NCI-H146 treated with DMSO at 0.1 percent for 48 hours (cell line): ENCODE measurements around the gene SPATA21.
"Not testable (repeated sequence)": the region's sequence is repeated elsewhere in the genome, so short reads cannot be mapped to it uniquely, and the experiment has no call there.

ENCODE experiments used
- DNase-seq: peaks from one replicate; lab custom pipeline; 2025; ENCODE audit not compliant: unreplicated experiment; lab: John Stamatoyannopoulos, UW

SPATA21 gene

DNA sequence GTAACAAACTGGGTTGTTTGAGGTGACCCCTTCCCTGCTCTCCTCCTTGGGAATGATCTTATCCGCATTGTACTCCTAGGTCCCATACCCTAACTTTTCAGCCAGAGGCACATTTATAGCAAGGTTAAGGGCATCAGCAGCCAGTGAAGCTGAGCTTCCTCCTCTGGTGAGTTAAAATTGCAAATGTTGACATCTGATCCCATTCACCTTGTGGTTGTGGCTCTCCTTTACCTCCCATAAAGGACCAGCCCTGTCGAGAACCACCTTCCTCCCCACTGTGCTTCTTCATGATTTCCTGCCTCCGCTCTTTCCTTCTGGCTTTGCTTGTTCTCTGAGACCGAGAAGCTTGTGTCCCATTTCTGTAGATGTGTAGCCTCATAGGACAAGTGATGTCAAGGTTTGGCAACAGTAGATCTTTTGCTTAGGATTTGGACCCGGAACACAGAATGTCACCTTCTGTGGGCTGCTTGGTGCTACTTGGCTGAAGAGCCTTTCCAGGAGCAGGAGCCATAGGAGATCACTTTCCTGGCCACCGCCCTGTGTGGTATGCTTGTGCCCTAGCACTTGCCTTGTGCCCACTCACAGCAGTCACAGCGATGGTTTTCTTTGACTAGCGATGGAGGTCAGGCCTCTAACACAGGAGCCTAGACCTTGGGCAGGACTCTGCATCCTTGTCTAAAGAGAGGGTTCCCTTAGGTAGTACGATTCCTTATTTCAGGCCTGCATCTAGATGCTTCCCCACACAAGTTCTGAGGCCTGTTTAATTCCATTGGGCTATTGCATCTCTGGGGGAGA is 51.4 kb downstream of the SPATA21 start:
- DNase-seq: no peak

DNA sequence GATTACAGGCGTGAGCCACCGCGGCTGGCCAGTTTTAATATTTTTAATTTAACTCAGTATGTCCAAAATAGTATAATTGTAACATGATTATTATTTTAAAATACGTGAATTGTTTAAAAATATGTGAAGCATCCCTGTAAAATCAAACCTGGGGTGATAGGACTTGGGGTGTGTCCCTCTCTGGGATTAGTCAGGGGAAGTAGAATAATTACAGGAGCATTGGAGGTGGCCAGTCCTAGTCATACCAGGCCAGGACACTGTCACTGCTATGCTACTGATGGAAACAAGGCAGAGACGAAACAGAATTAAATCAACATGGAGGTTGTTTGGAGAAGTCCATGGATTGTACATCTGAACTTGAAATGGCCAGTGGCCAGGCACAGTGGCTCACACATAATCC is 53.3 kb downstream of the SPATA21 start:
- DNase-seq: no peak

DNA sequence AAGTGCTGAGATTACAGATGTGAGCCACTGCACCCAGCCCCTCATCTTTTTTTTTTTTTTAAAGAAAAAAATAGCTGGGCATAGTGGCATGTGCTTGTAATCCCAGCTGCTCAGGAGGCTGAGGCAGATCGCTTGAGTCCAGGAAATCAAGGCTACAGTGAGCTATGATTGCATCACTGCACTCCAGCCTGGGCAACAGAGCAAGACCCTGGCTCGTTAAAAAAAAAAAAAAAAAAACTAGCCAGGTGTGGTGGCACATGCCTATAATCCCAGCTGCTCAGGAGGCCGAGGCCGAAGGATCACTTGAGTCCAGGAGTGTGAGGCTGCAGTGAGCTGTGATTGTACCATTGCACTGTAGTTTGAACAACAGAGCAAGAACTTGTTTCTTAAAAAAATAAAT is 56.4 kb downstream of the SPATA21 start:
- no peak for DNase-seq

DNA sequence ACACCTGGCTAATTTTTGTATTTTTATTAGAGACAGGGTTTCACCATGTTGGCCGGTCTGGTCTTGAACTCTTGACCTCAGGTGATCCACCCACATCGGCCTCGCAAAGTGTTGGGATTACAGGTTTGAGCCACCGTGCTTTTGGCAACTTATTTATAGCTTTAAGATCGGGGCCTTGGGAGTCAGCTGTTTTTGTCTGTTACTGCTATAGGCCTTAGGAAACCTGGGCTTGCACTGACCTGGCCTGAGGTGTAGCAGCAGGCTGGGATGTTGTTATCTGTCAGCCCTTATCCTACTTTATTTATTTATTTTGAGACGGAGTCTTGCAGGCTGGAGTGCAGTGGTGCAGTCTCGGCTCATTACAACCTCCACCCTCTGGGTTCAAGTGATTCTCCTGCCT is 58.8 kb downstream of the SPATA21 start:
- DNase-seq: no peak

DNA sequence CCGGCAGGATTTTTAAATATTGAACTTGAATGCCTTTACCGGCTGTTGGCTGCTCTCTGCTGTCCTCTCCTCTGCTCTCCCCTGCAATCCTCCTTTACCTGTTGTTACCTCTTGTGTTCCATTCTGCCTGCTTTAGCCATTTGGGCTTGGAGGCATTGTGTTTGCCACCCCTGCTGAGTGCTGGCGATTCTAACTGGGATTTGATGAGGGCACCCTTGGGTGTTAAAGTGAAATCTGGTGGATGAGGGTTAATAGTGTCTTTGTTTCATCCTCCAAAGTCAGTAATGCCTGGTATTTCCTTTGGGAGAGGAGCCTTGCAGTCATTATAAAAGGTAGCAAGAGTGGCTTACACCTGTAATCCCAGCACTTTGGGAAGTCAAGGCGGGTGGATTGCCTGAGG is 60.3 kb downstream of the SPATA21 start:
- no peak for DNase-seq

DNA sequence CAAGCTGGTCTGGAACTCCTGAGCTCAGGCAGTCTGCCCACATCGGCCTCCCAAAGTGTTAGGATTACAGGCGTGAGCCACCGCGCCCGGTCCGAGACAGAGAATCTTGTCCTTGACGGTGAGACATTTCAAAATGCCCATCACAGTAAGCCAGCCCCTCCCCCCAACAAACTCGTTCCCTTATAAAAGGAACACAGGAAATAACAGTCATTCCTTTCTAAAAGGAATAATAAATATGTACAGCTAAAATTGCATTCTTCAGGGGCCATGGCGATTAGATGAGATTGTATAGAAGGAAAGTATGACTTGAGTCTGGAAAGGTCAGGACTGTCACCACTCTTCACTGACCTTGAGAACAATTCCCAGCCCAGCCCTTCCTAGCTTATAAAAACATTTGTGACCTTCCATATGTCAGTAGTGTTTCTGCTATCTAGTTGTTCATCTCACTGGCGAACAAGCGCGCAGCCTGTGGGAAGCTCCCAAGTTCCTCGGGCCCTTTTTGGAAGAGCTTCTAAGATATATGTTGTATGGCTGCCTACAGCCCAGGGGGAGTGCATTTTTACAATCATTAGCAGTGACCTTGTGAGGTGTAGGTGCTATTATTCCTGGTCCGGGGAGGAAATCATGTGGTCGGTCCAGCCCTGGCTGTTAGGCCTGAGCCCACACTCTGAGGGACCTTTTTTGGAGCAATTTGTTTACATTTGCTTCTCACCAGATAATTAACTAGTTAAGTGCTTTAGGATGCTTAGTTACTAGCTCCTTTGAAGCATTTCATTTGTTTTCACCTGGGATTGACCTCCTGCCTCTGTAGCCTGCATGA is 61.5 kb downstream of the SPATA21 start:
- no peak for DNase-seq

DNA sequence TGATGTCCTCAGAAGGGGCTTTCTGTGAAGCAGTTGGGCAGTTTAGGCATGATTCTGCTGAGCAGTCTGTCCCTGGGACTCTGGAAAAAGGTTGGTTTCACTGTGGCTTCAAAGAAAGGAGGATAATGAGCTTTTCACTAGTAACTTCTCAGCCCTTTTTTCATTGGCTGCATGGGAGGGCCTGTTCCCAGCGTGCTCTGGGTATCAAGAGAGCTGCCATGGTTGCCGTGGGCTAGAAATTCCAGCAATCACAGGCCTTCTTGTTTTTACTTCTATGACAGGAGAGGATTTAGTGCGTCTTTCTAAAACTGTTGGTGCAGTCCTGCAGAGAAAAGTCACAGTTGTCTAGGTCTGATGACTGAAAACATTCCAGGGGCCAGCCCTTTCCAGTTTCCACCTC is 63.0 kb downstream of the SPATA21 start:
- DNase-seq: no peak

DNA sequence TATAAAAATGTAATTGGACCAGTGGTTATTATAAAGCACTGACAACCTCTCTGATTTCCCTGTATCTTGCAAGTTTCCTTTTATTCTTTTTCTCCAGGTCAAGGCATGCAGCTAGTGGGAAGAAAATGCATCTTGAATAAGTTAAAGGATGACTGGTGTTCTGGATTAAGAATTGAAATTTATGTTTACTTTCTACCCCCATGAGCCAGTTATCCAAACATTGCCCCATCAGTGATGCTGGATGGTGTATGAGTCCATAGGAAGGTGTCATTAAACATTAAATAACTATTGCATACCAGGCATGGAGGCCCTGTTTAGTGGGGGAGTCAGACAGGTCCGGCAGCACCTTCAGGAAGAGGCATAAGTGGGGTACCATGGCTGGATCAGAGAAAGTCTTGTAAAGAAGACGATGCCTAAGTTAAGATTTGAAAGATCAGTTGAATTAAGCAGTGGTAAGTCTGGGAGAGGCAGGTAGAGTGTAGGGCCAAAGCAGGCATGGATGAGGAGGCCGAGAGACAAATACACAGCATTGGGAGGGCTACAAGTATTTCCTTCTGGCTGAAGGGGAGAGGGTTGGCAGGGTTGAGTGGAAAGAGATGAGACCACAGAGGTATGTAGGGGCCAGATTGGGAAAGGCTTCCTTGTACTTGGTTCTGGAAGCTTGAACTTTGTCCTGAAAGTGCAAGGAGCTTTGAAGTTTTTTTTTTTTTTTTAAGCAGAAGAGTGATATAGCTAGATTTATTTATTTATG is 64.5 kb downstream of the SPATA21 start:
- no peak for DNase-seq

DNA sequence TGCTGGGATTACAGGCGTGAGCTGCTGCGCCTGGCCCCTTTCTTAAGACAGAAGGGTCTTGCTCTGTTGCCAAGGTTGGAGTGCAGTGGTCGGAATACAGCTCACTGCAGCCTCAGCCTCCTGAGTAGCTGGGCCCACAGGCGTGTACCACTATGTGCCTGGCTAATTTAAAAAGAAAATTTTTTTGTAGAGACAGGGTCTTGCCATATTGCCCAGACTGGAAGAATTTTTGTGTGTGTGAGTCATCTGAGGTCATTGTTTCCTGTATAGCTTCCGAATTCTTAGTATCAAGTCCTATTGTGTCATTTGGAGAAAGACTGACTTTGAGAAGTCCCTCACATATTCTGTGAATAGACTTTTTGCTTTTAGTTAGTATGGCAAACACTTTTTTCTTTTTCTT is 65.5 kb downstream of the SPATA21 start:
- no peak for DNase-seq

DNA sequence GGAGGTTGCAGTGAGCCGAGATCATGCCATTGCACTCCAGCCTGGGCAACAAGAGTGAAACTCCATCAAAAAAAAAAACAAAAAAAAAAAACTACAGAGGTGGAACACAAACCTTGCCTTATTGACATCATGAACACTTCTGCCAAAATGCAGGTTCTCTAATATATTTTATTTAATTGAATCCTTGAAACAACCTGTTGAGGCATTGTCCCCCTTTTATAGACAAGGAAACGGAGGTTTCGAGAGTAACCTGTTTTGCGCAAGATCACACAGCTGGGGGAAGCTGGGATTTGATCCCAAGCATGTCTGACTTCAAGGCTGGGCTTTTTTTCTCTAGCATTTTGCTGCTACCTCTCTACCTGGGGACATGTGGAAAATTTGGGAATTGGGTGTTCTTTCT is 67.4 kb downstream of the SPATA21 start:
- DNase-seq: no peak

DNA sequence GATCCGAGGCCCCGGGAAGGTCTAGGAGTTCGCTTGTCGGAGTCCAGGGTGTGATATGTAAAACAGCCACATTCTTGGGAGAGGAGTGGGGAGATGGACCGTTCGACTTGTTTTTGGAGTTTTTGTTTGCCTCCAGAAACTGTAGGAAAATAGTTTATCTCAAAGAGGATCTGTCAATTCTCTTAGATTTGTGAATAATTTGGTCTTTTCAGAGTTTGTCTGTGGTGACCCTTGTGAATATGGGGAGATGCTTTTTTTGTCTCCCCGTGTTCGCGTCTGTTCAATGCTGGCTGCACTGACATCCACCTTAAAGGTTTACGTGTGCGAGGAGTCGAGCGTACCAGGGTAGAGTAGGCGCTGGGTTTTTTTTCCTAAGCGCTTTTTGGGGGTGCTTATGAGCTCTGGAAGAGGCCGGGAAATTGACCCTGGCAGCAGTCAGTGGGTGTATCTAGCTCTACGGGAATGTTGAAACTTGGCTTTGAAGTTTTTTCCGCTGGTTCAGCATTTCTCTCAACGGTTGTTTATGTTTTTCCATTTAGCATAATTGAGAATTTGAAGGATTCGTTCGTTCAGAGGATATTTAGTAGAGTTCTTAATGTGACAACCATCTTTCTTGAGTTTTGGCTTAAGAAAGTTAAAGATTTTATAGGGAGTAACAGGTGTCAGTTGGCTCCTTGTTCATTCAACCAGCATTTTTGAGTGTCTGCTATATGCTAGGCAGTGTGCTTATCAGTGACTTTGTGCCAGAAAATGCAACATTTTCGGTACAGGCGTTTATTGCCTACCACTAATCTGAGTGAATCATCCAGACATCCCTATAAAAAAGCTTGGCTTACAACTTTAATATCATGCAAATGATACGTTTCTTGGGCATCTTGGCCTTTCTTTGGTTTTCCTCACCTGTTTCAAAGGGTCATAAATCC is 69.0 kb downstream of the SPATA21 start:
- DNase-seq: no peak

DNA sequence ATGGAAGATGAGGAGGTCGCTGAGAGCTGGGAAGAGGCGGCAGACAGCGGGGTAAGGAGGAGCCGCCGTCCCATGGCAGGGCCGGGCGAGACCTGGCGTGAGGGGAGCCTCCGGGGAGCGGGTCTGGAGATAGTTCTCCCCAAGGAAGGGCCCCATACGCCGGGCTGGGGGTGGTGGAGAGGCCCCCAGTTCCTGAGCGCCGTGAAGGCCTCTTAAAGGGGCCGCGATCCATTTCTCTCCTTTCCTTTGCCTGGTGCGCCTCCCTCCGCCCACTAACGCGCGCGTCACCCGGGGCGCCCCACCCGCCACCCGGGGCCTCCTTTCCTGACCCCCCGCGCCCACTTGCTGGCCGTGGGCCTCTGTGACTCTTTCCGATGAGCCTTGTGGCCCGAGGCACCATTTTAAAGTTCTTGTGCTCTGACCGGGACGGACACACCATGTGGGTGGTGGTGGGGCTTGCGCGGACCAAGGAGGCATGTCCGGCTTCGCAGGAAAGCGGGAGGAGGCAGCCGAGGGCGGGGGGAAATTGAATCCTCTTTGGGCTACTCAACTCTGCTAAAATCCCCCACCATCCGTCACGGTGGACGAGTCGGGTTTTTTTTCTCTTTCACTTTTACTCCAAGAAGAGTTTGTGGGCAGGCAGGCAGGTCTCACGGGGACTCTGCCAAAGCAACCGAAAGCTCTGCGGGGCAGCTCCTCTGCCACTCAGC is 69.8 kb downstream of the SPATA21 start:
- DNase-seq: no peak

DNA sequence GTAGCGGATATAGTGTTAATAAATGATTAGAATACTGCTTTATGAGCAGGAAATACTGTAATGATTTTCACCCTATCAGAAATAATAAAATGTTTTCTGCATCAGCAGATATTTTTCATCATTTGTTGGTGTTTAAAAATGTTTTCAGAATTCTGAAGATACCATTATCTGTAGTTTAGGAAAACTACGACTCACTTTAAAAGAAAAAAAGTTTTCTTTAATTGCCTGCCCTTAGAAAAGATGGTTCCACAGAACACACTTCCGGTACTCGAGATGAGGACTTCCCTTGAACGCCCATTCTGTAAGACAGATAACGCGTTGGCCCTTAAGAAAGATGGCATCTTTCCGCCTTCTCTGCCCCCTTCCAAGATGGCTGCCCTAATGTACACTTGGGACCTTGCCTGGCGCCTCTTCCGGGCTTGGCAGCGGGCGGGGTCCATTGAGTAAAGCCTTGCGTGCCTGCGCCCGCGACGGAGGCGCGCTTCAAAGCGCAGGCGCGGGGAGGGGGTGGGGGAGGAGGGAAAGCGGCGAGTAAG is 70.4 kb downstream of the SPATA21 start, which contains the start of gene SZRD1:
TSS of gene SZRD1 (plus strand) at position 521 of the 536 bp plus-strand sequence. CDS start 16 bp downstream, outside the sequence.
- DNase-seq: peak; percentile 92

DNA sequence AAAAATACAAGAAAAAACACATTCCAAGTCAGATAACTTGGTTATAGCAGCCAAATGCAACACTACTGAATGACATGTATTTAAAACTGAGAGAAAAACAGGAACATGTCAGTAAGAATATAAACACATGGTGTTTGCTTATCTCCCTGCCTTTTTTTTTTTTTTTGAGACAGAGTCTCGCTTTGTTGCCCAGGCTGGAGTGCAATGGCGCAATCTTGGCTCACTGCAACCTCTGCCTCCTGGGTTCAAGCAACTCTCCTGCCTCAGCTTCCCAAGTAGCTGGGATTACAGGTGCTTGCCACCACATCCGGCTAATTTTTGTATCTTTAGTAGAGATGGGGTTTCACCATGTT is 72.1 kb downstream of the SPATA21 start:
- not testable (repeated sequence) for DNase-seq

DNA sequence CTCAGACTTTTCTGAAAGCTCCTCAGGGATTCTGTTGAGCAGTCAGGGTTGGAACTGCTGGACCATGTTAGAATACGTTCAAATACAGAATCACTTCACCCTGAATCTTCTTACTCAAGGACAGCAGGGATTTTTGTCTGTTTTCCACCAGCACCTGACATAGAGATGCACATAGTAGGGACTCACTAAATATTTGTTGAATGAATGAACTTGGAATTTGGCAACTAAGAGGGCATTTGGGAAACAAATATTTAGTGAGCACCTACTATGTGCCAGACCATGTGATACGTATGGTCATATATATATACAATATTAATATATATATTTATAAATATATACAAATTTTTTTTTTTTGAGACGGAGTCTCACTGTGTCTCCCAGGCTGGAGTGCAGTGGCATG is 80.4 kb downstream of the SPATA21 start:
- DNase-seq: no peak

DNA sequence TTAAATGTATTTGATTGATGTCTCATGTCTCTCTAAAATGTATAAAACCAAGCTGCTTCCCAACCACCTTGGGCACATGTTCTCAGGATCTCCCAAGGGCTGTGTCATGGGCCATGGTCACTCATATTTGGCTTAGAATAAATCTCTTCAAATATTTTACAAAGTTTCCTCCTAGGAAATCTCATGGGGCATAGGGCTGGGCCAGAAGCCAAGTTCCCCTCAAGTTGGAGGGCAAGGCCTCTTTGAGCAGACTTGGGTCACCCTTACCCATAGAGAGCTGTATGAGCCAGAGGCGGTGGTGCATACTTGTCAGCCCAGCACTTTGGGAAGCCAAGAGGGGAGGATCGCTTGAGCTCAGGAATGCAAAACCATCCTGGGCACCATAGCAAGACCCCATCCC is 82.6 kb downstream of the SPATA21 start:
- DNase-seq: no peak

DNA sequence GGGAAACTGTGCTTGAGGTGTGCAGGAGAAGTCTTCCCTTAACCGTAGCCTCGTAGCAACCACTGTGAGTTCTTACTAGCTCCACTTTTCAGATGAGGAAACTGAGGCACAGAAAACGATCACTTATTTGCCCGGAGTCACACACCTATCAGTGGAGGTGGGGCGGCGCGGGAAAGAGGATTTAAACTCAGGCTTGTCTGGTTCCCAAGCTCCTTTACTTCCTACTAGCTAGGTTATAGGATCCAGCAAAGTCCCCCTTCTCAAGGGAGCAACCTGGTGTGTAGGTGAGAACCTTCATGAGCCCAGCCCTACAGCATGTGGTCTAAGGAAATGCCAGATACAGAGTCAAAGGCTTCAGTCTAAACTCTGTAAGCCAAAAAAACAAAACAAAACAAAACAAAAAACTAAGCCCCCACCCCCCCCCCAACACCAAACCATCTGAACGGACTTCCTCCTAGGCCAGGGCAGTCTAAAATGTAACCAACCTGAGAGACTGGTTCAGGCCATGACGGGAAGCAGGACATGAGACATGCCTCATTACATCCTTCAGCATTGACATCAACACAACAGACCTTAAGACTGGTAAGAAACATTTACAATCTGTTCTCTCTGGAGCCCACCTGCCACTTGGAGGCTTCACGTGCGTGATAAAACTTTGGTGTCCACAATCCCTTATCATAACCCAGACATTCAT is 84.2 kb downstream of the SPATA21 start:
- no peak for DNase-seq

DNA sequence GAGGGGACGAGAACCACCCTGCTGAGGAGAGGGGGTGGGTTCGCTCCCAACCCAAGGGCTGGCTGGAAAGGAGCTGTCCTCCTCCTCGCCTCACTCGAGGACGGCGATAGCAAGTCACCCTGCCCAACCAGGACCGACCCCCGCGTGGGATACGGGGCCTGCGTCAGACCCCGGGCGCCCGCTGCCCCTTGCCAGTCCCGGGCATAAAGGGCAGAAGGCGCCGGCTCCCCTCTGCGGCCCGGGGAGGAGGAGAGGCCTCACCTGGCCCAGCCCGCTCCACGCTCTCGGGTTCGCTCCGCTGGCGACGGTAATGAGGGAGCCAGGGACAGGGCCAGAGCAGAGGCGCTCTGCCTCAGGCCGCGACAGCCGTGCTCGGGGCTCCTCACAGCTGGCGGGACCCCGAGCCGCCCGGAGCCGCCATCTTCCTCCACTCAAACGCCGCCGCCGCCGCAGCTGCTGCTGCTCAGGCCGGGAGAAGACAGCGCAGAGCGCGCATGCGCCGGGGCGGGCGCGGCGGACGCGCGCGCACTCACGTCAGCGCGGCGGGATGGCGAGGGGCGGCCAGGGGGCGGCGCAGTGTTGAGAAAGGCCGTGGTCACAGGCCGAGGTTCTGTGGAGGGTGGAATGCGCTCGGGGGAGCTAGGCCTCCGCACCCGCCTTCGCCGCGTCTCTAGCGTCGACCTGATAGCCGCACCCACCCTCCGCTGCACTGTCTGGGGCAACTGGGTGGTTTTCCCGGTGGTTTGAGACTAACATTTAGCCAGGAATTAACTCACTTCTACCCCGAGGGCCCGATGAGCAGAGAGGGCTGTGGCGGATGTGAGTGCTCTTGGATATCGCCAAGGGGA is 85.0 kb downstream of the SPATA21 start, which contains the start of gene FBXO42:
TSS of gene FBXO42 (minus strand) at position 487 of the 848 bp plus-strand sequence. CDS start 37,062 bp downstream, outside the sequence.
- DNase-seq: peak; percentile 64
